CD4-positive, alpha-beta T cell (primary cell): ENCODE data around the gene FZD8. TPM values are rescaled to one million over a fixed set of nuclear protein-coding genes. Genes with fewer than 3 reads are reported as not detected.

Experiments used
- ATAC-seq: fragments of 200-7000 bp; cut with Tn5 transposase; one replicate; pipeline ENCODE4 v1.10.0; 2022; ENCODE audit warnings: mild to moderate bottlenecking; ENCODE audit not compliant: poor library complexity
- CTCF ChIA-PET: fragments of 350-600 bp; sonication (Branson Sonifier 250); formaldehyde crosslinking; loops from one replicate; lab custom pipeline; 2021; ENCODE audit warnings: antibody characterized with exemption, inconsistent platforms; lab: Charles Lee
- POLR2A ChIA-PET: fragments of 350-600 bp; sonication (Branson Sonifier 250); formaldehyde crosslinking; loops from one replicate; lab custom pipeline; 2021; ENCODE audit warnings: antibody characterized with exemption, inconsistent platforms; lab: Charles Lee
- DNase-seq, 14 experiments: peaks; one replicate each; pipeline ENCODE4 v3.0.0-alpha.2; 2013 to 2020; ENCODE audit warnings: mixed read lengths in 2 of 14
- H3K27ac ChIP-seq, 2 donors: one replicate each; pipeline versions ENCODE4 v1.5.1 to v1.7.0; 2013; ENCODE audit warnings: low read length in 2 of 2, low read depth in 1 of 2, mild to moderate bottlenecking in 1 of 2
- H3K27me3 ChIP-seq, 2 experiments: 1 replicate in 1 of 2; 2 replicates in 1 of 2; pipeline versions ENCODE4 v1.6.1 to v1.7.0; 2013; ENCODE audit warnings: low read length in 2 of 2, control low read depth in 1 of 2, mild to moderate bottlenecking in 1 of 2, moderate library complexity in 1 of 2; ENCODE audit not compliant: insufficient read depth in 2 of 2, control insufficient read depth in 1 of 2
- H3K36me3 ChIP-seq: one replicate; pipeline ENCODE4 v1.6.1; 2013; ENCODE audit warnings: low read length, control low read depth; ENCODE audit not compliant: insufficient read depth
- H3K4me1 ChIP-seq: one replicate; pipeline ENCODE4 v1.6.1; 2013; ENCODE audit warnings: low read length, control low read depth; ENCODE audit not compliant: insufficient read depth
- H3K4me3 ChIP-seq: one replicate; pipeline ENCODE4 v1.5.1; 2013; ENCODE audit warnings: mild to moderate bottlenecking, low read length, moderate library complexity
- H3K9me3 ChIP-seq, 2 experiments: 1 replicate in 1 of 2; 2 replicates in 1 of 2; pipeline versions ENCODE4 v1.6.1 to v1.7.0; 2013; ENCODE audit warnings: low read length in 2 of 2, mild to moderate bottlenecking in 2 of 2, control low read depth in 1 of 2, moderate library complexity in 1 of 2; ENCODE audit not compliant: control insufficient read depth in 1 of 2, insufficient read depth in 1 of 2
- H3K27ac Mint-ChIP-seq: one replicate; pipeline ENCODE4 v1.8.0; 2020; ENCODE audit warnings: mixed read lengths
- H3K27me3 Mint-ChIP-seq: one replicate; pipeline ENCODE4 v1.8.0; 2021; ENCODE audit warnings: mixed read lengths
- H3K36me3 Mint-ChIP-seq: one replicate; pipeline ENCODE4 v1.8.0; 2021; ENCODE audit warnings: low read depth, mixed read lengths
- H3K4me1 Mint-ChIP-seq: one replicate; pipeline ENCODE4 v1.8.0; 2021; ENCODE audit warnings: low read depth, mixed read lengths
- H3K4me3 Mint-ChIP-seq: one replicate; pipeline ENCODE4 v1.8.0; 2020; ENCODE audit warnings: mild to moderate bottlenecking, mixed read lengths
- H3K9me3 Mint-ChIP-seq: one replicate; pipeline ENCODE4 v1.8.0; 2020; ENCODE audit warnings: mixed read lengths
- CTCF ChIP-seq: fragments of 200-600 bp; IDR thresholded peaks from one replicate; pipeline ENCODE4 v1.8.0; 2022; ENCODE audit warnings: antibody characterized with exemption, mild to moderate bottlenecking
- intact Hi-C, 2 experiments: fragments of 100-400 bp; cut with DNase I in 1 of 2; cut with micrococcal nuclease in 1 of 2; formaldehyde crosslinking; loops; one replicate each; pipeline versions ENCODE4 v1.15.1 to v1.9.0; 2023 to 2025; cut with DNase I, micrococcal nuclease
- total RNA-seq, 174 experiments: library from RNA in 2 of 174; stranded (reverse) in 2 of 174; gene quantifications; one replicate each; pipeline ENCODE4 v1.2.3 and lab custom pipeline; 2021 to 2026

FZD8 gene
- total RNA-seq, 2 experiments from 2014 or later, result 2.1 to 2.2 TPM

DNA sequence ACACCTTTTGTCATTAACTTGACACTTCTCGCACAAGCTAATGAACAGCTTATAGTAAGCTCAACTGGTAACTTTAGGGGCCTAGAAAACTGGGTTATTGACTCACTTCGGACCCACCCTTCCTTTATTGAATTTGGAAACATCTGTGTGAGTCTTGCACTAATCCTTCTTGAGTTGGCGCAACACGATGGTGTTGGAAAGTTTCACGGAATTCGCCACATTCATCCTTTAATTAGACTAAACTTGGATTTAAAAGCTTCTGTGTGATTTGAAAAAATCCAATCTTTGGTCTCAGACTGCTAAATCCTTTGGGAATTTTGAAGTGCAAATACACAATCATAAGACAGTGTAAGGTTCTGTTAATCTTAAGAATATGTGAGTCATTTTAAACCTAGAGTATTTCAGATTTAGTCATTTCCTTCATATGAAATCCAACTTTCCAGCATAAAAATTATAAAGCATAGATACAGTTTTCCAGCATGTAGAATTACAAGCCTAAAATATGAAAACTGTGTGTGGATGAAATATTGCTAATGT lies 15.1 kb downstream of the FZD8 start:
- Mint-ChIP-seq H3K27ac (no peak overlapping the region), H3K4me3 (no peak overlapping the region), H3K9me3 (no peaks in the 10 kb centered on the region), H3K36me3 (no peaks in the 10 kb centered on the region), H3K4me1 (no peaks in the 10 kb centered on the region), H3K27me3 (peaks cover 42% of the 10 kb centered on the region)
- Histone ChIP-seq H3K9me3 (no peaks in the 10 kb centered on the region), H3K27me3 (peaks cover 3 to 19% of the 10 kb centered on the region in 2 experiments), H3K36me3 (no peaks in the 10 kb centered on the region), H3K4me3 (no peak overlapping the region), H3K27ac (no peak overlapping the region), H3K4me1 (no peaks in the 10 kb centered on the region)
- no peak for DNase-seq
- no peak for TF ChIP-seq CTCF
- ATAC-seq, result no peak
- POLR2A ChIA-PET, result no interaction called here
- intact Hi-C loops, result loop anchor here in 1 of 2 experiments (10.0 kb wide), 1 partner anchor 62 kb away; no protein-coding TSS in a partner anchor
- CTCF ChIA-PET, result interaction anchor here (1.9 kb wide), 1 partner anchor 8 kb away, joined by 4 read pairs; no protein-coding TSS in a partner anchor

DNA sequence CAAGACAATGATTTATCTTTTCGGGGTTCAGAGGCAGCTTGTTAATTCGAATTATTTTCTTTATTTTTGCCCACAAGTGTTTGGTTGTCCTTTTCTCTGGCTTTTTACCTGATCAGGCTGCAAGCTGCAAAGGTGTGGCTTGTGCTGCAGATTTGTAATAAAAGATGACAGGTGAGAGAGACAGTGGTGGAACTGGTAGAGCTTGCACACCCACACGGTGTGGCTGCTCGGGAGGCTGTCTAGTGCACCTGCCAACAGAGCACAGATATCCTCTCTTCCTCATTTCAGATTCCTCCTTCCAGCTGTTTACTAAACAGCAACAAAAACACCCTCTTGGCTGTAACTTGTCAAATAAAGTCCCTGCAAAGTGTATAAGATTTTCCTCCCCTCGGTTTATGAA lies 27.8 kb downstream of the FZD8 start:
- ChIA-PET CTCF (no interaction called here), POLR2A (no interaction called here)
- peaks cover 3% of the 10 kb centered on the region for H3K9me3 Mint-ChIP-seq
- no peak for ATAC-seq
- Histone ChIP-seq H3K27ac (no peak overlapping the region), H3K27me3 (peaks cover 6 to 12% of the 10 kb centered on the region in 2 experiments), H3K4me3 (no peak overlapping the region), H3K9me3 (peaks cover 0 to 13% of the 10 kb centered on the region in 2 experiments), H3K4me1 (no peaks in the 10 kb centered on the region), H3K36me3 (no peaks in the 10 kb centered on the region)
- no peak overlapping the region for H3K4me3 Mint-ChIP-seq
- peaks cover 59% of the 10 kb centered on the region for H3K27me3 Mint-ChIP-seq
- intact Hi-C loops, result no loop called here
- no peak for DNase-seq
- no peak for TF ChIP-seq CTCF
- no peak overlapping the region for H3K27ac Mint-ChIP-seq
- H3K4me1 Mint-ChIP-seq, result no peaks in the 10 kb centered on the region
- H3K36me3 Mint-ChIP-seq, result no peaks in the 10 kb centered on the region

GRCh38 chr10:35613597-35614226 lies 28.4 kb downstream of the FZD8 start:
- no peak for TF ChIP-seq CTCF
- peaks cover 10 to 15% of the 10 kb centered on the region in 2 experiments for H3K27me3 ChIP-seq
- no peak for ATAC-seq
- H3K4me3 Mint-ChIP-seq, result no peak overlapping the region
- H3K9me3 Mint-ChIP-seq, result peaks cover 2% of the 10 kb centered on the region
- no peaks in the 10 kb centered on the region for H3K4me1 ChIP-seq
- no peaks in the 10 kb centered on the region for H3K36me3 ChIP-seq
- no peak for DNase-seq
- POLR2A ChIA-PET, result no interaction called here
- CTCF ChIA-PET, result interaction anchor here (0.6 kb wide), 1 partner anchor 700 kb away, joined by 3 read pairs; no protein-coding TSS in a partner anchor
- H3K27me3 Mint-ChIP-seq, result peaks cover 56% of the 10 kb centered on the region
- no peak overlapping the region for H3K27ac Mint-ChIP-seq
- no peak overlapping the region for H3K27ac ChIP-seq
- no peaks in the 10 kb centered on the region for H3K36me3 Mint-ChIP-seq
- intact Hi-C loops, result no loop called here
- no peaks in the 10 kb centered on the region for H3K4me1 Mint-ChIP-seq
- peaks cover 0 to 12% of the 10 kb centered on the region in 2 experiments for H3K9me3 ChIP-seq
- H3K4me3 ChIP-seq, result no peak overlapping the region
